B cell (primary cell): ENCODE measurements around the gene RAD51B.

Experiments used
- CTCF ChIP-seq: fragments of 200-600 bp; IDR thresholded peaks from one replicate; pipeline ENCODE4 v1.8.0; 2022; ENCODE audit warnings: antibody characterized with exemption, mild to moderate bottlenecking
- EZH2 ChIP-seq: IDR thresholded peaks from 2 replicates; pipeline ENCODE4 v1.6.1; 2012; ENCODE audit warnings: borderline replicate concordance, low read depth, mild to moderate bottlenecking, moderate library complexity, low read length; ENCODE audit not compliant: insufficient read depth, poor library complexity, severe bottlenecking

- TF ChIP-seq CTCF (no peak), EZH2 (no peak)
Observed at GRCh38 chr14:68088451-68088854, 268.9 kb downstream of the RAD51B start.
